Activated T-helper 1 cell treated with anti-CD3 and anti-CD28 coated beads, Interleukin-2, amount 50 U/mL, for 16 hours (primary cell): ENCODE results near the gene STS.

ENCODE experiments used
- DNase-seq, 2 donors: peaks; one replicate each; pipeline ENCODE4 v3.0.0-alpha.2; 2020; ENCODE audit warnings: low read depth in 1 of 2, low spot score in 1 of 2

STS gene

GRCh38 chrX:7139202-7140081, 8.1 kb upstream of the STS start:
- no peak for DNase-seq

DNA sequence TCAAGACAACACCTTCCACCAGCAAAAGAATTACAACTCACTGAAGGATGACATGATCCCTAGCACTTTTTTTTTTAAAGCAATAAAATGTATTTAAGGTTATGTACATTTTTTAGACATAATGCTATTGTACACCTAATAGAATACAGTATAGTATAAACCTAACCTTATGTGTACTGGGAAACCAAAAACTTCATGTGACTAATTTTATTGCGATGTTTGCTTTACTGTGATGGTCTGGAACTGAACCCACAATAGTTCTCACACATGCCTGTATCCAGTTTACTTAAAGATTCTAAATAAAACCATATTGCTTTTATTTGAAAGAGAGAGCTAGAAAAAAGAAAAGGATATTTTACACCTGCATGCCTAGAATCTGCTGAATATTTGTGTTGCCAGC, 4.4 kb upstream of the STS start:
- no peak for DNase-seq

DNA sequence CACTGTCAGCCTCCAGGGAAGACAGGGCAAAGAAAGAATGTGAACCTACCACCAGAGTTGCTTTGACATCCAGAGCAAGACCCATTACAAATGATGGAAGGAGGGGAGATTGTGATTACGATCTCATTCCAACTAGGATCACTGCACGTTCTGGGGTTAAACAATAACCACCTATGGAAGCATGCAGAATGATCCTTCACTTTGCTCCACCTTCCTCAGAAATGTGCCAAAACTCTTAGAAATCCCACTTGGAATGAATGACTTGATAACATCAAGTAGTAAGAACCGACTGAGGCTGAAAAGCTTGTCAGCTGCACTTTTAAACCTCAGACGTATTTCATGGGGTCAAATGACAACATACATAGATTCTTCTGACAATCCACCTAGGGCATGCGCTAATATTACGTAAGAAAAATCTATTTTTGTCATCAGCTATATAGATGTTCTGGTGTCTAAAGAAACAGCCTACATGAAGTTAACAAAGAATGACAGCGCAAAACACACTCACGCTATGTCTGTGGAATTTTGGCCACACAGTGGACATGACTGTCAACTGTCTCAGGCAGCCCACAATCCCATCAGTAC, 3.5 kb upstream of the STS start:
- no peak for DNase-seq

DNA sequence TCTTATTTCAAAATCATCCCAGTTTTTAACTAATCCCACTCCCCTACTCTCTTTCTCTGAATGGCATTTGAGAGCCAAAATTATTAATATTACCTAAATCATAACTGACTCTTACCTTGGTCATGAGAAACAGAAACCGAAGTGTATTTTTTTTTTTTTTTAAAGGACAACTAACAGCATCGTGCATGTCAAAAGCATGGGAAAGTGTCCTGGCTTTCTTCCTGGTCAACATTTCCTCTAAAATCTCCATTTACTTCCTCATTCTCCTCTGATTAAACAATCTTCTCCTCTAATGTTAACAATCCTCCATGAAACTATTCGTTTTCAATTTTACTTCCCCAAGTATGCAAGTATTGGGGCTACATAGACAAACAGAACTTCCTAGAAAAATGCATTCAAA, 2.1 kb upstream of the STS start:
- no peak for DNase-seq

GRCh38 chrX:7146020-7146702, 1.4 kb upstream of the STS start:
- no peak for DNase-seq

DNA sequence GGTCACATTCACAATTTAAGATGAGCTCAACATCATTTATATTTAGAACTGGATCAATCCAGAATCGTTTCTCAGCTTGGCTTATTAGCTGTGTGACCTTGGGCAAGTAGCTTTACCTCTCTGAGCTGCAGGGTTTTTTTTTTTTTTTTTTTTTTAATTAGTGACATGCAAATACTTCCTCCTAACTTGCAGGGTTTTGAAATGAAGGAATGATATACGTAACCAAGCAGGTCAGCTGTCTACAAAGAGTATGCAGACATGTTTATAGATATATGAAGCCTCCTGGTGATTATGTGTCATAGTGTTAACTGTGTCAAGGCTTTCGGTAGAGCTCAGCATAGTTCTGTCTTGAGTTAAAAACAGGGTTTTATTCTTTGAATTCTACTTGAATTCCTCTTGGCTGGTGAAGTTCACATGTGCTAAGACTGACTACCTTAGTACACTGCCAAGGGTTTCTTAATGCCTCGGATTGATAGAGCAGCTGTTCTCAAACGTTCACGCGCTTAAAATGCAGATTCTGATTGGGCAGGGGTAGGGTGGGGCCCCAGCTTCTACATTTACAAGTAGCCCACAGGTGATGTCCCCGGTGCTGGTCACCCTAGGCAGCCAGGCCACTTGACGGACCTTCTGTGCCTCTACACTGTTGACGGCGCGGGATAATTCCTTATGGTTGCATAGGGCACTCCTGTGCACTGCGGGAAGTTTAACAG, 654 bp upstream of the STS start:
- DNase-seq: peak in 1 of 2 donors; percentile 1

GRCh38 chrX:7147978-7148854, 704 bp downstream of the STS start, which contains the start of gene PUDP:
Gene PUDP, minus strand, starts transcription at chrX:7148153. Its CDS starts 40 bp downstream, at chrX:7148113.
- DNase-seq: peak; percentile 50 to 87

- no peak for DNase-seq
Measured at GRCh38 chrX:7149411-7149810, 1.9 kb downstream of the STS start.

GRCh38 chrX:7153231-7153630, 5.7 kb downstream of the STS start:
- no peak for DNase-seq

GRCh38 chrX:7154041-7154597, 6.6 kb downstream of the STS start:
- DNase-seq: no peak

GRCh38 chrX:7155163-7155562, 7.7 kb downstream of the STS start:
- no peak for DNase-seq

GRCh38 chrX:7156879-7157278, 9.4 kb downstream of the STS start:
- DNase-seq: no peak

GRCh38 chrX:7158468-7158990, 11.0 kb downstream of the STS start:
- no peak for DNase-seq

GRCh38 chrX:7159149-7159861, 11.8 kb downstream of the STS start:
- no peak for DNase-seq

DNA sequence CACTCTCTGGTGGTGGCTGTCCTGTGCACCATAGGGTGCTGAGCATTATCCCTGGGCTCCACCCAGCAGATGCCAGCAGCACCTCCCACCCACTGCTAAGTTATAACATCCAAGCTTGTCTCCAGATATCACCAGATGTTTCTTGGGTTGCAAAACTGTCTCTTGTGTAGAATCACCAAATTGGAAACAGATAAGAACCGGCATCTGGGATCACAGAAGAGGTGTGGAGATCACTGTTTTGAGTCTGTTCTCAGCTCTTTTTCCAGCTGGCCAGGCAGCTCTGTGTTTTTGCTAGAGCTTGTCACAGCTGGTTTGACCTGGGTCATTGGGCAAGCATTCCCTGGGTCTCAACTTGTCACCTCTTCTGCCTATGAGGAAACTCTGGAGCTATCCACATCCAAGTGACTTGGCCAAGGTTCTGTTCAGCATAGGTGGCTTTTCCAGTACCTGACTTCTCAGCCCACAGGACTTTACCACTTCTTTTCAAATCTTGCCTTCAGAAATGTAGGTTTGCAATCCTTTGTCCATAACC, 15.7 kb downstream of the STS start:
- DNase-seq: no peak

DNA sequence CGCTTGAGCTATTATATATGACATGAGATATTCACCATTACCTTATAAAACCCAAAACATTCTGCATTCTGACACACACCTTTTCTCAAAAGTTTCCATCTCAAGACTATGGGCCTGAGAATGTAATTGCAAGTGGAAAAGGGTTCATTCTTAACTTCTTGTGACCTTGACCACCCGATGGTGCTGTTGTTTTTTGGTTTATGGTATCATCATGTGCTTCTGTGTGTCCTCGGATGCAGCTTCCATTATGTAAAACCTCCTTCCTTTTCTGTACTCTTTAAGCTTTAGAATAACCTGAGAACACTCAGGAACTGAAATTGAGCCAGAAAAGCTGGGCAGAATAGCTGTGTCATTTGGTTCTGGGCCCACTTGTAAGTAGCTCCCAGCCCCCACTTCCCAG, 16.7 kb downstream of the STS start:
- no peak for DNase-seq

DNA sequence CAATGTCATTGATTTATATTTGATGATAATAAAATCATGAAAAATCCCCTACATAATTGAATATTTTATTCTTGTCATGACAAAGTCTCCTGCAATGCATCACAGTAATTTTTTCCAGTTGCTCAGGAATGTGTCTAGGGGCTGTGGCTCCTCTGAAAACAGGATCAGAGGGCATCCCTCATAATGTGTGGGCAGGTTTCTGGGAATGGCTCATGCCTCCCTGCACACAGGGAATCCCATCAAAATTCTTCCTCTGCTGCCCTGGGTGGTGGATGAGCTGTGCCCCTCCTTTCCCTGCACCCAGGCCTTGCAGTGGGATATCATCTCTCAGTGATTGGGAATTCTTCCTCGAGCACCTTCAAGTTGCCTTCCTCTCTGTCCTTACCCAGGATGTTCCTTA, 20.9 kb downstream of the STS start:
- DNase-seq: no peak

DNA sequence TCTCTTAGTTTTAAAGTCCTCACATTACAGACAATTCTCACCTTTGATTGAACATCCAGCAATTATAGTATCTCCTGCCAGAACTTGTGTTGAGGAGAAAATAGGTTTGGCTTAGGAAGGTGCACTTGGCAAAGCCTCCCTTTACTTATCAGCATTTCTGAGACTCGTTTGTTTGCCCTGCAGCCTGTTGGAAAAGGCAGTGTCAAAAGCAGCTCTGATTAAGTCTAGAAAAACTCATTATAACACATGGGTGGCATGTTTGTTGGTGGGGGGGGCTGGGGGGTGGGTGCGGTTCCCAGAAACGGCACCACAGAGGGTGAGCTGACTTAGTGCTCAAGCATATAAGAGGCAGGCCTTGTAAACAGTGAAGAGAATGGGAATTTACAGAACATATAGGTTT, 22.1 kb downstream of the STS start:
- DNase-seq: no peak

DNA sequence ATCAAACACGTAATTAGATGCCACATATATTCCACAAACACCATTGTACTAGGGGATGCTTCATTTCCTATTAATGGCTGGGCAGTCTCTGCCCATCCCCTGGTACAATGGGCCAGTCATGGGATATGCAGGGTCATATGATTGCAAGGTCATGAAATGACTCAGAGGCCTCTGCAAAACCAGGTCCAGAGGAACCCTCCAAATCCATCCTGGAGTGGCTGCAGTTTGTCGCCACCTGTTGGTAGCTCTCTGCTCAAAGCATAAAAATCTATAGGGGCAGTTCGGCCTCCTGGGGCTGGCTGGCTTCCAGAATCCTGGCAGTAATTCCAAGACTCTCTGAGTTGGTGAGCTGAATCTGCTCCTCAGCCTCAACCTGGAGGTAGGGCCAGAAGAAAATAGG, 23.4 kb downstream of the STS start:
- DNase-seq: peak in 1 of 2 donors; percentile 2
